Activated naive CD4-positive, alpha-beta T cell treated with anti-CD3 and anti-CD28 coated beads for 36 hours (primary cell): ENCODE measurements around the gene AK8. TPM values are rescaled to one million over a fixed set of nuclear protein-coding genes. Genes with fewer than 3 reads are reported as not detected.

Experiments
- CTCF ChIA-PET: fragments of 350-600 bp; sonication (Branson Sonifier 250); formaldehyde crosslinking; loops from one replicate; lab custom pipeline; 2021; ENCODE audit warnings: antibody characterized with exemption; lab: Charles Lee
- DNase-seq: peaks from one replicate; pipeline ENCODE4 v3.0.0-alpha.2; 2020
- H3K27ac Mint-ChIP-seq: one replicate; pipeline ENCODE4 v1.8.0; 2021; ENCODE audit warnings: mild to moderate bottlenecking, mixed read lengths
- H3K27me3 Mint-ChIP-seq: one replicate; pipeline ENCODE4 v1.8.0; 2021; ENCODE audit warnings: low read depth, mixed read lengths
- H3K36me3 Mint-ChIP-seq: one replicate; pipeline ENCODE4 v1.8.0; 2021; ENCODE audit warnings: low read depth, mixed read lengths
- H3K4me1 Mint-ChIP-seq: one replicate; pipeline ENCODE4 v1.8.0; 2021; ENCODE audit warnings: low read depth, mixed read lengths
- H3K4me3 Mint-ChIP-seq: one replicate; pipeline ENCODE4 v1.8.0; 2021; ENCODE audit warnings: mild to moderate bottlenecking, moderate library complexity, mixed read lengths
- H3K9me3 Mint-ChIP-seq: one replicate; pipeline ENCODE4 v1.8.0; 2021; ENCODE audit warnings: mixed read lengths
- intact Hi-C: fragments of 100-400 bp; cut with micrococcal nuclease; formaldehyde crosslinking; loops from one replicate; pipeline ENCODE4 v1.15.1; 2023
- total RNA-seq, 2 experiments: library from RNA; stranded (reverse); gene quantifications; one replicate each; pipeline ENCODE4 v1.2.3, GENCODE V29; 2021

AK8 gene
- total RNA-seq, 2 experiments from 2014 or later: not detected

GRCh38 chr9:132828201-132828770, 49.8 kb downstream of the AK8 start:
- Mint-ChIP-seq H3K9me3 (no peaks in the 10 kb centered on the region), H3K27ac (no peak overlapping the region), H3K36me3 (no peaks in the 10 kb centered on the region), H3K4me3 (no peak overlapping the region), H3K27me3 (peaks cover 21% of the 10 kb centered on the region), H3K4me1 (no peaks in the 10 kb centered on the region)
- DNase-seq: no peak
- intact Hi-C loops: no loop called here
- CTCF ChIA-PET: interaction anchor here (0.6 to 1.2 kb wide), 4 partner anchors 11 to 296 kb away, joined by 3 to 4 read pairs (median 3); no protein-coding TSS in a partner anchor

GRCh38 chr9:132827366-132827765, 50.7 kb downstream of the AK8 start:
- no peak for DNase-seq
- Mint-ChIP-seq H3K4me3 (no peak overlapping the region), H3K27me3 (peaks cover 28% of the 10 kb centered on the region), H3K9me3 (no peaks in the 10 kb centered on the region), H3K4me1 (no peaks in the 10 kb centered on the region), H3K36me3 (no peaks in the 10 kb centered on the region), H3K27ac (no peak overlapping the region)
- CTCF ChIA-PET: no interaction called here
- intact Hi-C loops: no loop called here

DNA sequence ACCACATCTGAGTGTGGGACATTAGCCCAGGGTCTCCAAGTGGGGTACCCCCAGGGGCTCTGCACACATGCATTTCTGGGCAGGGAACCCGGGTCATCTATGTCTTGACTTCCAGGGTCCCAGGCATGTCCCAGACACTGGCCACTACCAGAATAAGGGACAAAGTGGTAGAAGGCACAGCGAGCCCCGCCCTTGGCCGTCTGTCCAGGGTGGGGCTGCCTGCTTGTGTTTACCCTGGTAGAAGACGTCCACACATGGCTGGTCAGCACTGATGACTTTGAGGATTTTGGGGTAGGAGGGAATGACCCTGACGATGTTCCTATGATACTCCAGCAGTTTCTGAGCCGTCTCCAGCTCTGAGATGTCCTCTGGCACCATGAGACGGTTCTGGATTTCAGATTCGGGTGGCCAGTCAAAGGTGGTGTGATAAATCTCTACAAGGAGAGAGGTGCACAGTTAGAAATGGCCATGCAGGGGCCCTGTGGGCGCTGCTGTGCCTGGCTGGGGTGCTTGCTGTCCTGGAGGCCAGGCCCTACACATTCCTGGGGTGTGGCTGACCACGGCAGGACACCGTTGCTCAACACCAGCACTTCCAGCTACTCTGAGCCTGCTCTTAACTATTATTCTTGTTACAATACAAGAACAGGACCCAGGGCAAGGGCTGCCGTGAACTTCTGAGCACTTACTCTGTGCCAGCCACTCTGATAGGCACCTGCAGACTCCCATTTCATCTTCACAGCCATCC, 51.3 kb downstream of the AK8 start:
- DNase-seq: no peak
- Mint-ChIP-seq H3K27me3 (peaks cover 30% of the 10 kb centered on the region), H3K36me3 (no peaks in the 10 kb centered on the region), H3K9me3 (no peaks in the 10 kb centered on the region), H3K4me1 (no peaks in the 10 kb centered on the region), H3K4me3 (no peak overlapping the region), H3K27ac (no peak overlapping the region)
- CTCF ChIA-PET: no interaction called here
- intact Hi-C loops: no loop called here

DNA sequence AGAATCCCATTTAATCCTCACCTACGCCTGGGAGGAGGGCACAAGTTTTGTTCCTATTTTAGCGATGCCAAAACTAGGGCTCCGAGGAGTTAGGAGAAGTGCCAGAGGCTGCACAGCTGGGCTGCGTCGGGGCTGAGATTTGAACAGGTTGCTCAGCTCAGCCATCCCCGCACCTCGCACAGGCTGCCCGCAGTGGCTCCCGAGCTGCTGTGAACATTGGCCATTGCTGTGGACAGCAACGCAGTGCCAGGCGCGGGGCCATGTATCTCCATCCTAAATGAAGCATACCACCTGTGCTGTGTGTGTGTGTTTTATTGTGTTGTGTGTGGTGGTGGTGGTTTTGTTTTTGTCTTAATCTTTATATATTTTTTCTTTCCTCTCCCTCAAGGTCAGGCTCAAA, 52.0 kb downstream of the AK8 start:
- H3K9me3 Mint-ChIP-seq: no peaks in the 10 kb centered on the region
- CTCF ChIA-PET: no interaction called here
- H3K36me3 Mint-ChIP-seq: no peaks in the 10 kb centered on the region
- H3K4me3 Mint-ChIP-seq: no peak overlapping the region
- peaks cover 30% of the 10 kb centered on the region for H3K27me3 Mint-ChIP-seq
- H3K4me1 Mint-ChIP-seq: no peaks in the 10 kb centered on the region
- no peak for DNase-seq
- intact Hi-C loops: no loop called here
- no peak overlapping the region for H3K27ac Mint-ChIP-seq

DNA sequence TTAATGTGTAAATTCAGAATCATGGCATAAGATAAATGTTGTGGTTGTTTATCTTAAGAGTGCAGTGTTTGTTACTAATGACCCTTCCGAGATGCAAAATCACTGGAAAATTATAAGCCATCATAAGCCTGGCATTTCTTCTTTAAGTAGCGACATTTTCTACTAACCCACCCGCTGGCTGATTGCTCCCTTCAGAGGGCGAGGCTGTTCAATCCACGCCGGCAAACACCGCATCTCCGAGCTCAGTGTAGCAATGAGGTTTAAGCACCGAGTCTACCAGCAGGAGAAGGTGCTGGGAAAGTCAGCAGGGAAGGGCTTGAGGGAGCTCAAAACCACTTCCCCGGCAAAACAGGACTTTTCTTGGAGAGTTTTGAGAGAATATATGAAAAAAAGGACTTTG, 52.7 kb downstream of the AK8 start:
- H3K4me1 Mint-ChIP-seq: no peaks in the 10 kb centered on the region
- H3K27ac Mint-ChIP-seq: no peak overlapping the region
- H3K27me3 Mint-ChIP-seq: peaks cover 30% of the 10 kb centered on the region
- CTCF ChIA-PET: no interaction called here
- H3K36me3 Mint-ChIP-seq: no peaks in the 10 kb centered on the region
- no peak for DNase-seq
- H3K9me3 Mint-ChIP-seq: no peaks in the 10 kb centered on the region
- no peak overlapping the region for H3K4me3 Mint-ChIP-seq
- intact Hi-C loops: no loop called here

GRCh38 chr9:132824951-132825350, 53.1 kb downstream of the AK8 start:
- Mint-ChIP-seq H3K9me3 (no peaks in the 10 kb centered on the region), H3K27ac (no peak overlapping the region), H3K36me3 (no peaks in the 10 kb centered on the region), H3K4me1 (no peaks in the 10 kb centered on the region), H3K27me3 (peaks cover 31% of the 10 kb centered on the region), H3K4me3 (no peak overlapping the region)
- DNase-seq: no peak
- intact Hi-C loops: no loop called here
- CTCF ChIA-PET: no interaction called here

DNA sequence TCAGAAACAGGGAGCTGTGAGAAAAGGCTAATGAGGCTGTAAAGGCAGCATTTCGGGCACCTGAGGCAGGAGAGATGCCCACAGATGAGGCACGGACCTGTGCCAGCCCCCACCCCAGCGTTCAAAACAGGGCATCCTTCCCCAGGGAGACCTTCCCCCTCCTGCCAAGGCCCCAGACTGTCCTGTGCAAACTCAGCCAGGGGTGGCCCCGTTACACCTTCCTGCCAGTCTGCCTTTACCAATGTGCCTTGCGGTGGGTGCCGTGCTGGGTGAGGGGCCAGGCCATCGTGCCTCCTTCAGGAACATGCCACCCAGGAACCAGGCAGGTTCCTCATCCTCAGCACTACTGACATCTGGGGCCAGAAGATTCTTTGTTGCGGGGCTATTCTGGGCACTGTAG, 53.9 kb downstream of the AK8 start:
- Mint-ChIP-seq H3K9me3 (no peaks in the 10 kb centered on the region), H3K27ac (no peak overlapping the region), H3K36me3 (no peaks in the 10 kb centered on the region), H3K4me1 (no peaks in the 10 kb centered on the region), H3K4me3 (no peak overlapping the region), H3K27me3 (peaks cover 31% of the 10 kb centered on the region)
- CTCF ChIA-PET: no interaction called here
- DNase-seq: no peak
- intact Hi-C loops: no loop called here

DNA sequence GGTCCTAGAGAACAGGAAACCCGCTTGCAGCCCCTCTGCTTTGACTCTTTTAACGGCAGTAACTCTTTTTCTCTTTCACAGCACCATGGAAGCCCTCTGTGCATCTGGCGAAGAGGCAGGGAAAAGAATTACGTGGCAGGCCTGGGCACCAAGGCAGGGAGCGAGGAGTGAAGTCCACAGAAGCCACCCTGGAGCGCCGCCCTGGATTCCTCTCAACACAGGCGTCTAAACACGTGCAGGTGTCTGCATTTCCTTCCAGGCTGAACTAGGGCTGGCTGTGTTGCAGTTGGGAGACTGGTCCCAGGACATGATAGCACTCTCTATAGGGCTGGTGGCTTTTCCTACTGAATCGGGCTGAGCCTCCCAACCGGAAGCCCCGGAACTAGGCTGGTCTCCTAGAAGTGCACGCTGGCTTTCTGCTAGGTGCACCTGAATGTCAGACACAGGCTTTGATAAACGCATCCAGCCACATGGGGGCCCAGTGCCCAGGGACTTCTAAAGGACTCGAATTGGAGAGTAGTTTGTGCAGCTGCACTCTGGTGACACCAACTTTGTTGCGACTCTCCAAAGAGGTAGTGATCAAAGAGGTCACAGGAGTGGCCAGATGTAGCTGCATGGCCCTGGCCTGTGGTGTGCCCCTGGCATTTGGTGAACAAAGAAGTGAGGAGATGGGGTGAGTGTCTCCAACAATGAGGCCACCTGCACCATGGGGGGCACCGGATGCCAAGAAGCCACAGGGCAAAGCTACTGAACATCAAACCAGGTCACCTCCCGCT, 54.5 kb downstream of the AK8 start:
- DNase-seq: no peak
- Mint-ChIP-seq H3K36me3 (no peaks in the 10 kb centered on the region), H3K9me3 (no peaks in the 10 kb centered on the region), H3K27ac (no peak overlapping the region), H3K4me1 (no peaks in the 10 kb centered on the region), H3K27me3 (peaks cover 29% of the 10 kb centered on the region), H3K4me3 (no peak overlapping the region)
- intact Hi-C loops: no loop called here
- CTCF ChIA-PET: interaction anchor here (0.7 kb wide), 1 partner anchor 79 kb away, joined by 3 read pairs; no protein-coding TSS in a partner anchor

DNA sequence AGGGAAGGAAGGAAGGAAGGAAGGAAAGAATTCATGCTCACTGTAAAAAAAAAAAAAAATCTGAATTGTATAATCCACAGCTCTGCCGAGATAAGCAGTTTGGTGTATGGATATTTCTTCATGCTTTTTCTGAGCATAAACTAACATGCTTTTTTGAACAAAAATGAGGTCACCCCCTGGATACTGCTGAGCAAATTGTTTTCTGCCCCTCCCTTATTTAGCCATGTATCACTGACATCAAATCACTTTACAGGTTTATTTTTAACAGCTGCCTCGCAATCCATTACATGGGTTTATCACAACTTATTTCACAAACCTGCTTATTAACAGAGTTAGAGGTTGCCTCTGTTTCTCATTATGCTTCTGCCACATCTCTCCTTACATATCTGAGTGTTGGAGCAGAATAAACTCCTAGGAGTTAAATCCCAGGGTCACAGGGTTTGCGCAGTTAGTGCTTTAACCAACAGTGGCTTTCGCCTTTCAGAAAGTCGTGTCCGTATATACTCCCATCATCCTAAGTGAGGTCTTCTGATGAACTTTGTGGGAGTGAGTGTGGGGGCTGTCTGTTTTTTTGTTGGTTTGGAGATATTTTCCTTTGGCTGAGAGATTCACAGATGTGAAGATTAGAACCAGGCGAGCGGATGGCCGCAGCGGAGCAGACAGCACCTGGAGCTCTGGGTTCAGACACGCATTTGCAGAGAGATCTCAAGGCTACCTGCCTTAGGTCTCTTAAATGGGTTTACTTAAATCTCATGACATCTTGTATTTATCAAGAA, 57.7 kb downstream of the AK8 start:
- no peak overlapping the region for H3K4me3 Mint-ChIP-seq
- CTCF ChIA-PET: no interaction called here
- H3K9me3 Mint-ChIP-seq: no peaks in the 10 kb centered on the region
- intact Hi-C loops: no loop called here
- H3K27ac Mint-ChIP-seq: no peak overlapping the region
- no peaks in the 10 kb centered on the region for H3K36me3 Mint-ChIP-seq
- no peak for DNase-seq
- no peaks in the 10 kb centered on the region for H3K4me1 Mint-ChIP-seq
- H3K27me3 Mint-ChIP-seq: peaks cover 28% of the 10 kb centered on the region

- intact Hi-C loops: no loop called here
- Mint-ChIP-seq H3K36me3 (no peaks in the 10 kb centered on the region), H3K4me3 (no peak overlapping the region), H3K9me3 (no peaks in the 10 kb centered on the region), H3K27ac (no peak overlapping the region), H3K27me3 (peaks cover 19% of the 10 kb centered on the region), H3K4me1 (no peaks in the 10 kb centered on the region)
- CTCF ChIA-PET: no interaction called here
- no peak for DNase-seq
Observed at GRCh38 chr9:132818588-132818987, 59.5 kb downstream of the AK8 start.

- no peaks in the 10 kb centered on the region for H3K36me3 Mint-ChIP-seq
- CTCF ChIA-PET: no interaction called here
- H3K27ac Mint-ChIP-seq: no peak overlapping the region
- peaks cover 14% of the 10 kb centered on the region for H3K27me3 Mint-ChIP-seq
- intact Hi-C loops: no loop called here
- H3K4me3 Mint-ChIP-seq: no peak overlapping the region
- H3K9me3 Mint-ChIP-seq: no peaks in the 10 kb centered on the region
- no peak for DNase-seq
- H3K4me1 Mint-ChIP-seq: no peaks in the 10 kb centered on the region
Observed at GRCh38 chr9:132814937-132815336, 63.1 kb downstream of the AK8 start.

GRCh38 chr9:132813115-132813771, 64.8 kb downstream of the AK8 start:
- DNase-seq: no peak
- peaks cover 26% of the 10 kb centered on the region for H3K27me3 Mint-ChIP-seq
- intact Hi-C loops: no loop called here
- no peaks in the 10 kb centered on the region for H3K4me1 Mint-ChIP-seq
- no peaks in the 10 kb centered on the region for H3K9me3 Mint-ChIP-seq
- CTCF ChIA-PET: interaction anchor here (1.7 kb wide), 1 partner anchor 89 kb away, joined by 5 read pairs; no protein-coding TSS in a partner anchor
- no peak overlapping the region for H3K27ac Mint-ChIP-seq
- H3K36me3 Mint-ChIP-seq: no peaks in the 10 kb centered on the region
- H3K4me3 Mint-ChIP-seq: no peak overlapping the region
